Body of pancreas (tissue), 4 donors: ENCODE data around the gene STK11IP. TPM values are rescaled to one million over a fixed set of nuclear protein-coding genes. Genes with fewer than 3 reads are reported as not detected.
A peak's percentile ranks its signal among the peaks of the same experiment; 100 is the strongest.

Experiments used
- ATAC-seq: fragments of 150-250 bp; one replicate; pipeline ENCODE4 v1.9.1; 2016
- DNase-seq, 4 donors: peaks; one replicate each; pipeline ENCODE4 v3.0.0-alpha.2; 2019
- H3K27ac ChIP-seq, 4 donors: fragments of 200-600 bp; sonication (generic); 1 replicate in 3 of 4; 2 replicates in 1 of 4; pipeline versions ENCODE4 v1.5.1 to v1.6.1; 2016 to 2019; ENCODE audit warnings: mild to moderate bottlenecking in 1 of 4, mixed read lengths in 1 of 4, moderate library complexity in 1 of 4
- H3K27me3 ChIP-seq, 2 donors: fragments of 200-600 bp; sonication (generic); one replicate each; pipeline ENCODE4 v1.6.0; 2016; ENCODE audit warnings: mild to moderate bottlenecking in 1 of 2
- H3K36me3 ChIP-seq, 2 donors: fragments of 200-600 bp; sonication (generic); replicated peaks in 1 of 2; 2 replicates each; pipeline ENCODE4 v1.5.1; 2016; ENCODE audit warnings: low read depth in 2 of 2; ENCODE audit not compliant: insufficient read depth in 1 of 2
- H3K4me1 ChIP-seq: fragments of 200-600 bp; sonication (generic); one replicate; pipeline ENCODE4 v1.6.0; 2016
- H3K4me3 ChIP-seq, 2 donors: fragments of 200-600 bp; sonication (generic); 1 replicate in 1 of 2; 2 replicates in 1 of 2; pipeline ENCODE4 v1.5.1; 2016 to 2019
- H3K9me3 ChIP-seq, 3 donors: fragments of 200-600 bp; sonication (generic); 1 replicate in 2 of 3; 2 replicates in 1 of 3; pipeline ENCODE4 v1.5.1; 2016
- CTCF ChIP-seq, 7 experiments: fragments of 450-650 bp in 4 of 7; fragments of 200-600 bp in 3 of 7; sonication (generic) in 3 of 7; IDR thresholded peaks; one replicate each; pipeline ENCODE4 v1.5.1; 2016 to 2019; ENCODE audit warnings: antibody characterized with exemption in 7 of 7
- POLR2A ChIP-seq, 3 donors: fragments of 450-650 bp; IDR thresholded peaks; one replicate each; pipeline ENCODE4 v1.6.1; 2016; ENCODE audit warnings: antibody characterized with exemption in 3 of 3, mild to moderate bottlenecking in 2 of 3
- WGBS, 2 donors: methylation state at CpG; one replicate each; pipeline ENCODE4 v1.1.5; 2017; 5-methylcytosine and 5-hydroxymethylcytosine counted together
- intact Hi-C: fragments of 100-400 bp; cut with DNase I; formaldehyde crosslinking; loops from one replicate; pipeline ENCODE4 v1.15.1; 2023
- total RNA-seq, 2 donors: library from RNA; depleted of rRNA; stranded (reverse); fragments of >200 nt; gene quantifications; one replicate each; pipeline ENCODE4 v1.1.0, GENCODE V29; 2016

Gene STK11IP
- total RNA-seq, 2 donors from 2014 or later = 9.6 to 18.1 TPM

DNA sequence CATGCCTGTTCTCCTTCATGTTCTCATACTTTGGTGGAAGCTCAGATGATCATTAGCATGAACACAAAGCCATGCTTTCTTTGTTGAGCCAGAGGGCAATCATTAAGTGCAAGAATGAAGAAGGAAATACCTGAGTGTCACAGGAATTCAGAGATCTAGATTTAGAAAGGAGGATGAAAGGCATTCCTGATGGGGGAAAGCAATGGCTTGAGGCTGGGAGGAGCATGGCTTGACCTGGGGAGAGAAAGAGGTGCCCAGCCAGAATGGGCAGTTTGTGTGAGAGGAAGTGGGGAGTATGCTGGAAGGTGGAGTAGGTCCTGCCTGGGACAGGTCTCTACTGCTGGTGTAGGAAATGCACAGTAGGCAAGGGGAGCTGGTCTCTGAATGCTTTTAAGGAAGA, 64.9 kb downstream of the STK11IP start:
- H3K4me1 ChIP-seq = no peaks in the 10 kb centered on the region
- TF ChIP-seq CTCF (IDR thresholded peaks at IDR 0.05) = no peak
- TF ChIP-seq POLR2A (IDR thresholded peaks at IDR 0.05) = no peak
- DNase-seq (no peak), ATAC-seq (peak; percentile 47)
- intact Hi-C loops = no loop called here
- no peak overlapping the region for H3K4me3 ChIP-seq
- peak overlapping the region in 2 of 4 donors; percentile 9 to 11 for H3K27ac ChIP-seq
- H3K36me3 ChIP-seq = no peaks in the 10 kb centered on the region
- H3K9me3 ChIP-seq = peaks cover 0 to 5% (median 0%) of the 10 kb centered on the region in 3 donors
- no peaks in the 10 kb centered on the region for H3K27me3 ChIP-seq

GRCh38 chr2:219663116-219663762, 65.6 kb downstream of the STK11IP start:
- Histone ChIP-seq H3K27ac (no peak overlapping the region), H3K9me3 (peaks cover 0 to 5% (median 0%) of the 10 kb centered on the region in 3 donors), H3K36me3 (no peaks in the 10 kb centered on the region), H3K27me3 (no peaks in the 10 kb centered on the region), H3K4me1 (no peaks in the 10 kb centered on the region), H3K4me3 (no peak overlapping the region)
- DNase-seq = no peak
- 71 to 76% methylated on average over 11 of the region's 11 CpGs for WGBS, 2 donors
- intact Hi-C loops = no loop called here
- ATAC-seq = no peak
- TF ChIP-seq POLR2A (IDR thresholded peaks at IDR 0.05) (no peak), CTCF (IDR thresholded peaks at IDR 0.05) (no peak)

- no peak overlapping the region for H3K27ac ChIP-seq
- WGBS, 2 donors = 91 to 92% methylated on average over 5 of the region's 5 CpGs
- intact Hi-C loops = no loop called here
- no peaks in the 10 kb centered on the region for H3K4me1 ChIP-seq
- H3K9me3 ChIP-seq = peaks cover 0 to 5% (median 0%) of the 10 kb centered on the region in 3 donors
- no peak for DNase-seq
- no peak for TF ChIP-seq CTCF (IDR thresholded peaks at IDR 0.05)
- no peaks in the 10 kb centered on the region for H3K27me3 ChIP-seq
- H3K36me3 ChIP-seq = no peaks in the 10 kb centered on the region
- no peak overlapping the region for H3K4me3 ChIP-seq
- ATAC-seq = no peak
These were observed 66.4 kb downstream of the STK11IP start for GRCh38 chr2:219664041-219664440.

DNA sequence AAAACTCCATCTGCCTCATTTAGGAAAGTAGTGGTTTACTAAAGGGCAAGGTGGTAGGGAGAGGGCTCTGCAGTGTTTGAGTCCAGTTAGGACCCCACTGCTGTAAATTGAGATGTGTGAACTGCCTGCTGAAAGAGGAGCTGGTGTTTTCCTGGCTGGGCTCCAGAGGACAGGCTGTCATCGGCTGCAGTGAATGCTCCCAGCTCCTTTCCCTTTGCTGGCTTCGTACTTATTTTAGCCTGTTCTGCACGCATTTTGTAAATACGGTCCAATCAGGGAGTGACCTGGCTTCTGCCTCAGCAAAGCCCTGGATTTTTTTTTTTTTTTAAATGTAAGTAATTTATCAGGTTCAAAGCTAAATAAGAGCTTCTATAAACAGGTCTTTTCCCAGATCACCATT, 67.3 kb downstream of the STK11IP start:
- DNase-seq (peak in 1 of 4 donors; percentile 22), ATAC-seq (no peak)
- H3K27me3 ChIP-seq = no peaks in the 10 kb centered on the region
- intact Hi-C loops = no loop called here
- H3K27ac ChIP-seq = no peak overlapping the region
- TF ChIP-seq CTCF (IDR thresholded peaks at IDR 0.05) = no peak
- TF ChIP-seq POLR2A (IDR thresholded peaks at IDR 0.05) = no peak
- no peak overlapping the region for H3K4me3 ChIP-seq
- 41 to 44% methylated on average over 4 of the region's 4 CpGs for WGBS, 2 donors
- no peaks in the 10 kb centered on the region for H3K4me1 ChIP-seq
- H3K36me3 ChIP-seq = no peaks in the 10 kb centered on the region
- H3K9me3 ChIP-seq = peaks cover 0 to 5% (median 0%) of the 10 kb centered on the region in 3 donors

DNA sequence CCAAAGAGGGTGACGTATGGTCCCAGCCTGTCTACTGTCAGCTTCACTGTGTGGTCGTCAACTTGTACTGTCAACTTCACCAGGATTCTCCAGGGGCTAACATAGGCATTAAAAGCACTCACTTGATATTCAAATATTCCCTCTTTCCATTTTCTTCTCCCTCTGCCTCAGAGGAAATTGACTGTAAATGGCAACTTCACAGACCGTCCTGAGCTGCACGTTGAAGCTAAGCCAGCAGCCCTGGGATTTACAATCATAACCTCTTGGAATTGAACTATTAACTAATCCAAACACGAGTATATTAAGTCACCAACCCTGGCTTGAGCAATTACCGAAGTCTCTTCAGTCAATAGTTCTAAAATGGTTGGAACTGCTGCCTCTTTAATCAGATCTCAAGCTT, 68.3 kb downstream of the STK11IP start:
- Histone ChIP-seq H3K27ac (no peak overlapping the region), H3K9me3 (peaks cover 0 to 5% (median 0%) of the 10 kb centered on the region in 3 donors), H3K36me3 (no peaks in the 10 kb centered on the region), H3K4me3 (no peak overlapping the region), H3K27me3 (no peaks in the 10 kb centered on the region), H3K4me1 (no peaks in the 10 kb centered on the region)
- intact Hi-C loops = no loop called here
- no peak for TF ChIP-seq CTCF (IDR thresholded peaks at IDR 0.05)
- TF ChIP-seq POLR2A (IDR thresholded peaks at IDR 0.05) = no peak
- 66 to 72% methylated on average over 6 of the region's 6 CpGs for WGBS, 2 donors
- no peak for ATAC-seq
- DNase-seq = no peak
